Ammon's horn (tissue), 1 donor: ENCODE data around the gene QPCT.
A peak's percentile ranks its signal among the peaks of the same experiment; 100 is the strongest.
"Not testable (repeated sequence)": the region's sequence is repeated elsewhere in the genome, so short reads cannot be mapped to it uniquely, and the experiment has no call there.

Experiments used
- DNase-seq: peaks from one replicate; pipeline ENCODE4 v3.0.0-alpha.2; 2016; ENCODE audit warnings: low spot score

Gene QPCT

GRCh38 chr2:37358466-37358865 lies 14.0 kb downstream of the QPCT start:
- no peak for DNase-seq

GRCh38 chr2:37361216-37361815 lies 16.9 kb downstream of the QPCT start:
- DNase-seq, result no peak

- no peak for DNase-seq
These were observed 17.7 kb downstream of the QPCT start for GRCh38 chr2:37361994-37362698.

GRCh38 chr2:37364351-37364750 lies 19.9 kb downstream of the QPCT start:
- DNase-seq, result no peak

DNA sequence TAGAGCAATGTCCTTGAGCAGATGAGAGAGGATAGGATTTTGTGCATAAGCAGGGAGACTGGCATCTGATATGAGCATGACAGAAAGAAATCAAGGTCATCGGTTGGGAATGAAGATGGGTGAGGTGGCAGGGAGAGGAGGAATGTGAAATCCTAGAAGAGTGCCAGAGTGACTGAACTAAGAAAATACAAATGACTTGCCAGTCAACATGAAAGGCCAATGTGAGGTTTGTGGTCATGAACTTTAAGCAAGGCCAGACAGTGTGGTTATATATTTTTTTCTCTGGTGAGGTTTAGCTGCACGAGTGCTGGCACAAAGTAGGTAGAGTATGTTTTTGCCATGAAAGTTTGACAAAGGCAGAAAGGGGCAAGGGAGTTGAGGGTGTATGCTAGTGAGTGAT lies 21.2 kb downstream of the QPCT start:
- DNase-seq, result no peak

GRCh38 chr2:37366773-37367172 lies 22.3 kb downstream of the QPCT start:
- no peak for DNase-seq

- DNase-seq, result no peak
These were observed 22.9 kb downstream of the QPCT start for GRCh38 chr2:37367310-37367709.

- DNase-seq, result no peak
These were observed 23.6 kb downstream of the QPCT start for GRCh38 chr2:37367984-37368383.

GRCh38 chr2:37370666-37371065 lies 26.2 kb downstream of the QPCT start:
- DNase-seq, result no peak

GRCh38 chr2:37372000-37372399 lies 27.6 kb downstream of the QPCT start:
- DNase-seq, result no peak

GRCh38 chr2:37375741-37376288 lies 31.4 kb downstream of the QPCT start:
- DNase-seq, result no peak

- DNase-seq, result peak; percentile 18
These were observed 32.2 kb downstream of the QPCT start for GRCh38 chr2:37376421-37377186.

DNA sequence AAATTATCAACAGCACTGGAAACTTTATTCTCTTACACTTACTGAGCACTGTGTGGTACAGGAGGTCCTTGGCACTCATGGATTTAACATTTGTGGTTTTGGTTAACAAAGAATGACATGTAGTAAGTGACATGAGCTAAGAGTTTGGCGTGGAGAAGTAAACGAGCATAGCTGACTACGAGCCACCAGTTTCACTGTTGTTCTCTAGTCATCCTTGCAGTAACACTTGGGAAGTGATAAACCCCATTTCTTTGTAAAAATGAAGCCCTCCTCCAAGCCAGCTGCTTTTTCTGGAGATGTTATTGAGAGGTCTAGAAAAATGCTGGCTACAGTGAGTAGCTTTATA lies 32.7 kb downstream of the QPCT start:
- no peak for DNase-seq

DNA sequence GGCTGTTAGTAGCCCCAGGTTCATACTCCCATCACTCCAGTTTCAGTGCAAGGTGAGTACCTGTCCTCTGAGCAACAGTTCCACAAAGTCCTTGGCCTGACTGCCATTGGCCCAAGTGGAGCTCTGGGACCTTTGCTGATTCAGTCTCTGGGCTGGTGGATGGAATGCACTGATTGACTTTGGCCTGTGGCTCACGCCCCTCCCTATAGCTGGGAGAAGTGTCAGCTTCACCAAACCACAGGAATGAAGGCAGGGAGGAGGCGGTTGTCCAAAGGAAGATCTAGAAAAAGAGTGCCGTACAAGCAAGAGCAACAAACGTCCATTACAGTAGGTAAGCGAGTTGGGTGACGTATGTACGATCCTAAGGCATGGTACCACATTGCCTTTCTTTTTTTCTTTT lies 34.0 kb downstream of the QPCT start:
- DNase-seq, result no peak

GRCh38 chr2:37379881-37380296 lies 35.5 kb downstream of the QPCT start:
- DNase-seq, result no peak

DNA sequence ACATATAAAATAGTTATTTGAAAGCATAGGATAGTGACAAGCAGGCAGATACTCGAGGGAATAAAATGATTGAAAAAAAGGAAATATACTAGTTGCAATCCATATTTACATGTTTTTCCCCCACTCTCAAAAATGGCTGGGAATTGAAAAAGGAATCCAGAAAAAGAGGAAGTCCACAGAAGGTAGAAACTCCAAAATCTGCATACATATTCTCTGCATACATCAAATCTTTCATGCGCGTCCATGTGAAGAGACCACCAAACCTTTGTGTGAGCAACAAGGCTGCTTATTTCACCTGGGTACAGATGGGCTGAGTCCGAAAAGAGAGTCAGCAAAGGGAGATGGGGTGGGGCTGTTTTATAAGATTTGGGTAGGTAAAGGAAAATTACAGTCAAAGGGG lies 36.4 kb downstream of the QPCT start:
- not testable (repeated sequence) for DNase-seq

GRCh38 chr2:37384261-37384660 lies 39.8 kb downstream of the QPCT start:
- DNase-seq, result not testable (repeated sequence)

- no peak for DNase-seq
These were observed 42.9 kb downstream of the QPCT start for GRCh38 chr2:37387148-37387835.

DNA sequence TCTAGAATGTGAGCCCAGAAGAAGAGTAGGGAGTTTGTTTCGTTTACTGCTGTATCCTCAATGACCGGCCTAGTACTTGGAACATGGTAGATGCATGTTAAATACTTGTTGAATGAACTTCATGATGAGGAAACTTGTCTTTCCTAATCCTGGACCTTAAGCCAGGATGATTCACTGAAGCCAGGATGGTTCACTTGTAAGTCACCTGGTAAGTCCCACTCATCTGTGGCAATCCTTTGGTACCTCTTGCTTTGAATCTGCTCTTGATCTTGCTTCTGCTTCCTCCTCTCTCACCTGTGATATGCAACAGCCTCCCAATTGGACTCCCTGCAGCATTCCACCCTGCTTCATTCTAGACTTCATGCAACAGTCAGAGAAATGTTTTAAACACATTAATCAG lies 43.6 kb downstream of the QPCT start:
- no peak for DNase-seq

DNA sequence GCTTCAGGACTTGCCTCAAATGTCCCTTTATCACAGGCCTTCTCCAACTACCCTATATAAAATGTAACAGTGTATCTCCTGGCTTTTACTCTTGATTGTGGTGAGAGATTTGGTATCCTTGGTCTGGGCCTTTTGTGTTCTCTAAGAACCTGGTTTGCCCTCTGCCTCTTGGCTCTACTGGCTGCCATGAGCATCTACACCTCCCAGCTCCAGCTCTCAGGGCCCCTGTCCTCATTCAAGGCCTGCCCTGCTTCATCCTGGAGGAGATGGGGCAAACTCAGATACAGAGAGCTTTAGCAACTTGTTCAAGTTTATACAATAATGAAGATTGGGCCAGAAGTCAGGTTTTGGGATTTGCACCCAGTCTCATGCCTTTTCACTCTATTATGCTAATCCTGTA lies 45.0 kb downstream of the QPCT start:
- no peak for DNase-seq

DNA sequence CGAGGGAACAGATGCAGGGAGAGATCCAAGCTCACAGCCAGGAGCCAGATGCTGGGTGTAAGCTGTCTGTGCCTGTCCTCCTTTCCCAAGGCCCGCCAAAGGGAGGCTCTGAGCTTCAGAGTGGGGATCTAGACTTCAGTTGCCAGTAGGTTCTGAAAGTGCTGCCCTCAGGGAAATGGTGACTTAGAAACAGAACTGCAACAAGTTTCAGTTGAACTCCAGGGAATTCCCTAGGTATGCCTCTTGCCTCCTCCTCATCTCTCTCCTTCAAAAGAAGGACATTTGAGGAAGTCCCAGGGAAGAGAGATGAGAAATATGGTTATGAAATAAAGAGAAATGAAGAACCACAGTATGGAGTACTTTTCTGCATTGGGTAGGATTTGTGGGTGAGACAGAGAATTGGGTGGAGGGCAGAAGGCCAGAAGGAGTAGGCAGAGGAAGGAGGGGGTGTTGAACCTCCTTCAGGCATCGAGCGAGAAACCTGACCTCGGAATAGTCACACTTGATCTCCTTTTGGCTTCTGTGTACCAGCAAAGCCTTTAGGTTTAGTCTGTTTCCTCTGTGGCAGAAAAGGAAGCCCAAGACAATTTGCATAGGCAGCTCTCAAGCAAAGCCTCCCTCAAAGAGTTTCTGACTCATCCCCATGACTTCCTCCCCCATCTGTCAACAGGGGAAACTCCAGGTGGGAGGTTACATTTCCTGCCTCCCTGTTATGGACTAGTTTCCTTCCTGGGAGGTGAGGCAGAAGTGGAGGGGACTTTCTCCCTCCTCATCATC lies 45.7 kb downstream of the QPCT start:
- DNase-seq, result peak; percentile 11

GRCh38 chr2:37390777-37391176 lies 46.3 kb downstream of the QPCT start:
- no peak for DNase-seq
